Measurements from ENCODE around the gene ELP1.

- TF ChIP-seq CTCF (IDR thresholded peaks at IDR 0.05 in 4 of 5, conservative IDR thresholded peaks at IDR 0.05 in 1 of 5) = no peak
- TF ChIP-seq POLR2A (IDR thresholded peaks at IDR 0.05) = no peak
Measured at GRCh38 chr9:108924466-108924865, 9.5 kb downstream of the ELP1 start.

Measured in gastrocnemius medialis (tissue), 4 donors.